Measurements from ENCODE around the gene FRAS1. TPM values are rescaled to one million over a fixed set of nuclear protein-coding genes. Genes with fewer than 3 reads are reported as not detected.

Gene FRAS1
- total RNA-seq, 1 experiment from 2014 or later: 0.23 TPM

DNA sequence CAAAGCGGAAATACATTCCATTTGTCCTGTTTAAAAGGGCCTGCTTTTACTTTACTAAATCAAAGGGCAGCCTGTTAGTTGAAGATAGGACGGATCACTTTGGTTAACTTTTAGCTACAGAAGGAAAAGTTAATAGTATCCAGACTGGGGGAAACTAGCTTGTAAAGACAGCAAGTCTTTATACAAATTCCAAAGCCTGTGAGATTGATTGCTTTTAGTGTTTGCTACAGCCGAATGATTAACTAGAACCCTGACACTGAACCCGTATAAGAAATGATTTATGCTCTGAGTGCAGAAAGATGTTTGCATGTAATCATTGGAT, 93.4 kb downstream of the FRAS1 start:
- ATAC-seq (no peak), DNase-seq (ENCODE audit: low read depth, low spot score) (no peak)
- intact Hi-C loops (cut with micrococcal nuclease; ENCODE audit: unreplicated experiment): no loop called here
- in situ Hi-C loops (cut with HindIII; ENCODE audit: low pct_unique_long_range_greater_than_20kb, low sequenced_read_pairs): no loop called here
- Histone ChIP-seq H3K27me3 (ENCODE audit: control insufficient read depth, insufficient read depth, low read length) (no peaks in the 10 kb centered on the region), H3K4me3 (ENCODE audit: low read depth in 2 of 2, low read length in 2 of 2) (no peak overlapping the region), H3K9me3 (ENCODE audit: control insufficient read depth, insufficient read depth, low read depth, low read length) (no peaks in the 10 kb centered on the region), H3K4me1 (ENCODE audit: control insufficient read depth, insufficient read depth, low read length) (no peaks in the 10 kb centered on the region), H3K27ac (ENCODE audit: low read length) (no peak overlapping the region), H3K36me3 (ENCODE audit: control insufficient read depth, insufficient read depth, low read length) (no peaks in the 10 kb centered on the region)
- BruUV-seq (replicated peaks): no TSS peak
- ChIA-PET CTCF (no interaction called here), POLR2A (no interaction called here)
- TF ChIP-seq, protein P1, sequence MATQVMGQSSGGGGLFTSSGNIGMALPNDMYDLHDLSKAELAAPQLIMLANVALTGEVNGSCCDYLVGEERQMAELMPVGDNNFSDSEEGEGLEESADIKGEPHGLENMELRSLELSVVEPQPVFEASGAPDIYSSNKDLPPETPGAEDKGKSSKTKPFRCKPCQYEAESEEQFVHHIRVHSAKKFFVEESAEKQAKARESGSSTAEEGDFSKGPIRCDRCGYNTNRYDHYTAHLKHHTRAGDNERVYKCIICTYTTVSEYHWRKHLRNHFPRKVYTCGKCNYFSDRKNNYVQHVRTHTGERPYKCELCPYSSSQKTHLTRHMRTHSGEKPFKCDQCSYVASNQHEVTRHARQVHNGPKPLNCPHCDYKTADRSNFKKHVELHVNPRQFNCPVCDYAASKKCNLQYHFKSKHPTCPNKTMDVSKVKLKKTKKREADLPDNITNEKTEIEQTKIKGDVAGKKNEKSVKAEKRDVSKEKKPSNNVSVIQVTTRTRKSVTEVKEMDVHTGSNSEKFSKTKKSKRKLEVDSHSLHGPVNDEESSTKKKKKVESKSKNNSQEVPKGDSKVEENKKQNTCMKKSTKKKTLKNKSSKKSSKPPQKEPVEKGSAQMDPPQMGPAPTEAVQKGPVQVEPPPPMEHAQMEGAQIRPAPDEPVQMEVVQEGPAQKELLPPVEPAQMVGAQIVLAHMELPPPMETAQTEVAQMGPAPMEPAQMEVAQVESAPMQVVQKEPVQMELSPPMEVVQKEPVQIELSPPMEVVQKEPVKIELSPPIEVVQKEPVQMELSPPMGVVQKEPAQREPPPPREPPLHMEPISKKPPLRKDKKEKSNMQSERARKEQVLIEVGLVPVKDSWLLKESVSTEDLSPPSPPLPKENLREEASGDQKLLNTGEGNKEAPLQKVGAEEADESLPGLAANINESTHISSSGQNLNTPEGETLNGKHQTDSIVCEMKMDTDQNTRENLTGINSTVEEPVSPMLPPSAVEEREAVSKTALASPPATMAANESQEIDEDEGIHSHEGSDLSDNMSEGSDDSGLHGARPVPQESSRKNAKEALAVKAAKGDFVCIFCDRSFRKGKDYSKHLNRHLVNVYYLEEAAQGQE (IDR thresholded peaks at IDR 0.05; ENCODE audit: insufficient read depth in 1 of 2, low read depth in 2 of 2, low read length in 1 of 2): no peak

DNA sequence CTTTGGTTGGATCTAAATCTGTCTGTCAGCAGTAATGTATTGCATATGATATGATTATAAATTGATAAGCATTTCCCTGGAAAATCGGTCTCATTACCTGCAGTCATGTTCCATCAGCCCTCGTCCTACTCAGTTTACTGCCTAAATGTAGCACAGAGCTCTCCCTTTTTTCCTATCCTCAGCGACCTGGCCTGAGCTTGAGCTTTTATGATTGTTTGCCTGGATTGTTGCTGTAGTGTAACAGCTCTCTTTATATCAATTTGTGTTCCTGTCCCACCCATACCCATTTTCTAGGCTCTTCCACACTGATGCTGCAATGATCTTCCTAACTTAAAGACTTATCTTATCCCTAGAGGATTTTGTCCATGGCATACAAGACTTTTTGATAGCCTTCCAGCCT, 95.7 kb downstream of the FRAS1 start:
- H3K27me3 ChIP-seq (ENCODE audit: control insufficient read depth, insufficient read depth, low read length): 0 out of 2 replicates have a peak, but pooled peaks cover 2% of the 10 kb centered on the region

More for the DNA sequence above, 95.7 kb downstream of the FRAS1 start:
- ATAC-seq: no peak
- ChIA-PET POLR2A (no interaction called here), CTCF (no interaction called here)
- H3K27ac ChIP-seq (ENCODE audit: low read length): no peak overlapping the region
- H3K9me3 ChIP-seq (ENCODE audit: control insufficient read depth, insufficient read depth, low read depth, low read length): no peaks in the 10 kb centered on the region
- TF ChIP-seq TCF7L2 (IDR thresholded peaks at IDR 0.05; ENCODE audit: low read depth, low read length) (no peak), POLR2AphosphoS5 (IDR thresholded peaks at IDR 0.05; ENCODE audit: low read depth, low read length) (no peak), SIN3A (IDR thresholded peaks at IDR 0.05; ENCODE audit: borderline replicate concordance, insufficient read depth, low read depth, low read length) (no peak)
- TF ChIP-seq, protein P2, sequence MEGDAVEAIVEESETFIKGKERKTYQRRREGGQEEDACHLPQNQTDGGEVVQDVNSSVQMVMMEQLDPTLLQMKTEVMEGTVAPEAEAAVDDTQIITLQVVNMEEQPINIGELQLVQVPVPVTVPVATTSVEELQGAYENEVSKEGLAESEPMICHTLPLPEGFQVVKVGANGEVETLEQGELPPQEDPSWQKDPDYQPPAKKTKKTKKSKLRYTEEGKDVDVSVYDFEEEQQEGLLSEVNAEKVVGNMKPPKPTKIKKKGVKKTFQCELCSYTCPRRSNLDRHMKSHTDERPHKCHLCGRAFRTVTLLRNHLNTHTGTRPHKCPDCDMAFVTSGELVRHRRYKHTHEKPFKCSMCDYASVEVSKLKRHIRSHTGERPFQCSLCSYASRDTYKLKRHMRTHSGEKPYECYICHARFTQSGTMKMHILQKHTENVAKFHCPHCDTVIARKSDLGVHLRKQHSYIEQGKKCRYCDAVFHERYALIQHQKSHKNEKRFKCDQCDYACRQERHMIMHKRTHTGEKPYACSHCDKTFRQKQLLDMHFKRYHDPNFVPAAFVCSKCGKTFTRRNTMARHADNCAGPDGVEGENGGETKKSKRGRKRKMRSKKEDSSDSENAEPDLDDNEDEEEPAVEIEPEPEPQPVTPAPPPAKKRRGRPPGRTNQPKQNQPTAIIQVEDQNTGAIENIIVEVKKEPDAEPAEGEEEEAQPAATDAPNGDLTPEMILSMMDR (IDR thresholded peaks at IDR 0.05): no peak
- TF ChIP-seq, protein P1 (IDR thresholded peaks at IDR 0.05; ENCODE audit: insufficient read depth in 1 of 2, low read depth in 2 of 2, low read length in 1 of 2): no peak
- no peaks in the 10 kb centered on the region for H3K36me3 ChIP-seq (ENCODE audit: control insufficient read depth, insufficient read depth, low read length)
- no peaks in the 10 kb centered on the region for H3K4me1 ChIP-seq (ENCODE audit: control insufficient read depth, insufficient read depth, low read length)
- no peak overlapping the region for H3K4me3 ChIP-seq (ENCODE audit: low read depth in 2 of 2, low read length in 2 of 2)
- in situ Hi-C loops (cut with HindIII; ENCODE audit: low pct_unique_long_range_greater_than_20kb, low sequenced_read_pairs) (no loop called here), intact Hi-C loops (cut with micrococcal nuclease; ENCODE audit: unreplicated experiment) (no loop called here)
- DNase-seq (ENCODE audit: low read depth, low spot score): no peak
- no TSS peak for BruUV-seq (replicated peaks)

Measured in Panc1 (cell line).